NB4 (cell line): ENCODE data around the gene SNN.

Experiments used
- CTCF ChIP-seq: IDR thresholded peaks from one replicate; pipeline ENCODE4 v1.5.1; 2012; ENCODE audit warnings: low read depth, low read length
- MAX ChIP-seq: IDR thresholded peaks from 2 replicates; pipeline ENCODE4 v1.6.1; 2011; ENCODE audit warnings: low read depth, low read length
- POLR2A ChIP-seq: IDR thresholded peaks from 2 replicates; pipeline ENCODE4 v1.6.1; 2011; ENCODE audit warnings: mild to moderate bottlenecking; ENCODE audit not compliant: insufficient read length; ENCODE audit errors: extremely low read depth

GRCh38 chr16:11726008-11726407 is 57.8 kb downstream of the SNN start:
- TF ChIP-seq CTCF: no peak
- TF ChIP-seq POLR2A: no peak
- no peak for TF ChIP-seq MAX
